GM21526 (cell line): ENCODE results near the gene CDSN.
"Not testable (repeated sequence)": the region's sequence is repeated elsewhere in the genome, so short reads cannot be mapped to it uniquely, and the experiment has no call there.

ENCODE experiments used
- ATAC-seq: cut with Tn5 transposase; IDR thresholded peaks from one replicate; pipeline ENCODE4 v1.9.1; 2021; ENCODE audit warnings: moderate library complexity; ENCODE audit not compliant: unreplicated experiment, low FRiP score

Gene CDSN, protein sequence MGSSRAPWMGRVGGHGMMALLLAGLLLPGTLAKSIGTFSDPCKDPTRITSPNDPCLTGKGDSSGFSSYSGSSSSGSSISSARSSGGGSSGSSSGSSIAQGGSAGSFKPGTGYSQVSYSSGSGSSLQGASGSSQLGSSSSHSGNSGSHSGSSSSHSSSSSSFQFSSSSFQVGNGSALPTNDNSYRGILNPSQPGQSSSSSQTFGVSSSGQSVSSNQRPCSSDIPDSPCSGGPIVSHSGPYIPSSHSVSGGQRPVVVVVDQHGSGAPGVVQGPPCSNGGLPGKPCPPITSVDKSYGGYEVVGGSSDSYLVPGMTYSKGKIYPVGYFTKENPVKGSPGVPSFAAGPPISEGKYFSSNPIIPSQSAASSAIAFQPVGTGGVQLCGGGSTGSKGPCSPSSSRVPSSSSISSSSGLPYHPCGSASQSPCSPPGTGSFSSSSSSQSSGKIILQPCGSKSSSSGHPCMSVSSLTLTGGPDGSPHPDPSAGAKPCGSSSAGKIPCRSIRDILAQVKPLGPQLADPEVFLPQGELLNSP

DNA sequence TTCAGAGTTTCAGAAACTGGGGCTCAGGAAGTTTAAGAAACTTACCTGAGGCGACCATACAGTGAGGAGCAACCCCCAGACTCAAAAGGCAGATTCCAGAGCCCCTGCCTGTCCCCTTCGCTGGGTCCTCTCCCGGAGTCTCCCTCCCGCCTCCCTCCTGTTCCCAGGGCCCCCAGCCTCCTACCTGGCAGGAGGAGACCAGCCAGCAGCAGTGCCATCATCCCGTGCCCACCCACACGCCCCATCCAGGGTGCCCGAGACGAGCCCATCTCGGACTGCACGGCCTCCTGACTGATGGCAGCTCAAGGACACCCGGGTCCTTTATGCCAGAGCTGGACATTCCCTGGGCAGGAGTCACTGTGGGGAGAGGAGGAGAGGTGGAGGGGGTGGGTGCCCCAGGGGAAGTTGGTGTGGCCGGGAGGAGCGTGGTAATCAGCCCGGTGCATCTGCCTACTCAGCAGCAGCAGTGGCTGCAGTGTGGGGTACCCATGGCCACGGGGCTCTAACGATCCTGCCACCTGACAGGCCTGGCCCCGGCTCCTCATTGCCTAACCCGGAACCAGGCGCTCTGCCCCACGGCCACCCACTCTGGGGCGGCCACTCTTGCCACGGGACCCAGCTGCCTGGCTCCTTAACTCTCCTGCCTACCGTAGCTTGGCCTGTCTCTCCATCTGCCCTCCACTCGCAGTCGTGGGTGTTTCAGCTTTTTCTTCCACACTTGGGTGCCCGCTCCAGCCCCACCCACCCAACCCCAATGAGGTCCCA is at the start of gene CDSN:
TSS of gene CDSN (minus strand) at position 296 of the 765 bp plus-strand sequence. CDS start at position 269, 27 bp downstream.
- ATAC-seq, result no peak

DNA sequence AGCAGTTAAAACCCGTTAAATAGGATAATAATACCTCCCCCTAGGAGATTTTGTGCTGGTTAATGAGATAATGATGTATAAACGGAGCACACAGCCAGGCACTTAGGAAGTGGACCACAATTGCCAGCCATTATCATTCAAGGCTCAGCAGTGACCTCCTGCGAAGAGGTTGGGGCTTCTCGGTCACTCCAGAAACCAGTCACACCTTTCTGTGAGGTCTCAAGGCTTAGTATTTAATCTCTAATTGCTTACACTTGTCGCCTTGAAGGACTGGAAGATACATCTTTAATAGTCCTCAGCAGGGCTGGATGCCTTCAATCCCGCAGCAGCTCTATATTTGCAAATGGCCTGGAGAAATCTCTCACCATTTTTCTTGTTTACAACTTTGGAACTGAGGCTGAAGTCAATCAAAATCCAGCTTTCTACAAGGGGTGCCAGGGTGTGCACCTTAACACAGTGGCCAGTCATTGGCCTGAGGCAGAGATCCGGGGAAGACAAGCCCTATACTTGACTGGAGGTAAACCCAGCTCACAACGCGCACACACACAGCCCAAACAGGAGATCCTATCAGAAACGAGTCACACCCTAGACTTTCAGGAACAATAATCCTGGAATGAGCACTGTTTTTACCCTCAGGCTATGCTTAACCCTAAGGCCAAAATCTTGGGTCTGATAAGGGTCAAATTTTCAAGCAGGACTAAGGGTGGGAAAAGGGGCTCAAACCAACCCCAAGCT is 49.0 kb upstream of the CDSN start:
- no peak for ATAC-seq

DNA sequence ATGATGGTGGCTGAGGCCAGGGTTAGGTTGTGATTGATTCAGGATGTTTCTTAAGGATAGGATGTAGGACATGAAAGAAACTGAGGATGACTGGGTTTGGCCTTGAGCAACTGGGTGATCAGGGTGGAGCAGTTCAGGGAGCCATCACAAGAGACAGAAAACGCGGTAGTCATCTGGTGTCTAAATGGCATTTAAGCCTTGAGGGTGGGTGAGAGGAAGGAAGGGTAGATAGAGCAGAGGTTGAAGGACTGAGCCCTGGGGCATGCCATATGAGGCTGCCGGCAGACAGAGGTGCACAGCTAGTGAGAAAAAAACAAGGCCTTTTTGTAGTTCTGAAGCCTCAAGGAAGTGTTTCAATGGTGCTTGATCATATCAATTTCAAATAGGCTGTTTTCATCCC is 48.4 kb upstream of the CDSN start:
- no peak for ATAC-seq

DNA sequence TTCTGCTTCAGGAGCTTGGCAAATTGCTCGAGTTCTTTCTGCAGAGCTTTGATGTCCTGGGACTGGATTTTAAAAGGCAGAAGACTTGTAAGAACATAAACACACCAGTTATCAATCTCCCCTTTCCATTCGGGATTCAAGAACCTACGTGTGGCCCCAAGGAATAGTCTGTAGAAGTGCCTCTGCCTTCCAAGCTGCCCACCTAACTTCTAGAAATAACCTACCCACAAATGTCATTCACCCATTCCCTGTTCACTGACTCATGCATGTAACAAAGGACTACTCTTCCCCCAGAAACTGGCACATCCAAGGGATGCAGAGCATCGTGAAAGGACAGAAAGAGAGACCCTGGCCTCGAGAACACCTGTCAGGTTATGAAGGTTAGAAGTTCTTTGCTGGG is 45.7 kb upstream of the CDSN start:
- ATAC-seq, result no peak

DNA sequence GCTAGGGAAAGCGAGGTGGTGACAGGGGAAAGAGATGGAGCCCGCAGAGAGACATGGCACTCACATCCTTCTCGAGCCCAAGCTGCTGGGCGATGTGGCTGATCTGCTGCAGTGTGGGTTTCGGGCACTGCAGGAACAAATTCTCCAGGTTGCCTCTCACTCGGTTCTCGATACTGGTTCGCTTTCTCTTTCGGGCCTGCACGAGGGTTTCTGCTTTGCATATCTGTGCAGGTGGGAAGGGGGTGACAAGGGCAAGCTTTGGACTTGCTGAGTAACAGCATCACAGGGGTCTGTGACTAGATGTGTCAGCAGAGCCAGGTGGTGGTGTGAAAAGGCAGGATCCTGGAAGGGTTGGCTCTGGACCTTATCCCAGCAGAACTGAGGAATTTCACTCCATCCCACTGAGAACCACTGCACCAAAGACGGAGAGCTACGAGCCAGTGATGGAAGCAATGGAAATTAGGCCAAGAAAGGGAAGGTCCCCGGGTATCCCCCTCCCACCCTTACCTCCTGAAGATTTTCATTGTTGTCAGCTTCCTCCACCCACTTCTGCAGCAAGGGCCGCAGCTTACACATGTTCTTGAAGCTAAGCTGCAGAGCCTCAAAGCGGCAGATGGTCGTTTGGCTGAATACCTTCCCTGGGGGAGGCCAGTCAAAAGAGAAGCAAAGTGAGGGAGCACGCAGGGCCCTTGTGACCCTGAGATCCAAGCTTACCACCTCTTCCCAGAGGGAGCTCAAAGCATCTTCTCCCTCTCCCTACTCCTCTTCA is 45.0 kb upstream of the CDSN start:
- peak; percentile 64 for ATAC-seq

DNA sequence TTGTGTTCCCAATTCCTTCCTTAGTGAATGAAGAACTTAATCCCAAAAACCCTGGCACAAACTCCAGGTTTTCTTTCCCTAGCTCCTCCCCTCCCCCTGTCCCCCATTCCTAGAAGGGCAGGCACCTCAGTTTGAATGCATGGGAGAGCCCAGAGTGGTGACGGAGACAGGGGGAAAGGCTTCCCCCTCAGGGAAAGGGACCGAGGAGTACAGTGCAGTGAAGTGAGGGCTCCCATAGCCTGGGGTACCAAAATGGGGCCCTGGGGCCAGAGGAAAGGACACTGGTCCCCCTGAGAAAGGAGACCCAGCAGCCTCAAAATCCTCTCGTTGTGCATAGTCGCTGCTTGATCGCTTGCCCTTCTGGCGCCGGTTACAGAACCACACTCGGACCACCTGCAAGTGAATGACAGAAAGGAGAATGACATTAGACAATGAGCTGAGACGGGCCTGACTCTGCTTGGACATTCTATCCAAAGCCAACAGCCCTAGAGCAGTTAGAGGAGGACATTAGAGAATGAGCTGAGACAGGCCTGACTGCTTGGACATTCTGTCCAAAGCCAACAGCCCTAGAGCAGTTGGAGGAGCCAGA is 44.3 kb upstream of the CDSN start:
- not testable (repeated sequence) for ATAC-seq

DNA sequence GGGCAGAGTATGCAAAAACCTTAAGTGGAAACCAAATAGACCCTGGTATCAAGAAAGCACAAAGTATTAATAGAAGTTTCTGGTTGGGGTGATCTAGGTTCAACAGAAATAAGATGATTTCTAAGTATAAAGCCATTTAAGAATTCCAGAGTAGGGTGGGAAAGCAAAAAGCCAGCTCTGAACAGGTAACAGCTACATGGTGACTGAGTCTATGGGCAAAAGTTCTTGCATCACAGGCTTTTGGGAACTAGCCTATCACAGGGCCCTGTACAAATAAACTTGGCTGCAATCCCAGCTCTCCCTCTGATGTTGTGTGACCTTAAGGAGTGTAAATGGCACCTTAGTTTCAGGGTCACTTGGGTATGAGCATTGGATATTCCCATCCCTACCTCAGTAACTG is 43.7 kb upstream of the CDSN start:
- ATAC-seq, result no peak

DNA sequence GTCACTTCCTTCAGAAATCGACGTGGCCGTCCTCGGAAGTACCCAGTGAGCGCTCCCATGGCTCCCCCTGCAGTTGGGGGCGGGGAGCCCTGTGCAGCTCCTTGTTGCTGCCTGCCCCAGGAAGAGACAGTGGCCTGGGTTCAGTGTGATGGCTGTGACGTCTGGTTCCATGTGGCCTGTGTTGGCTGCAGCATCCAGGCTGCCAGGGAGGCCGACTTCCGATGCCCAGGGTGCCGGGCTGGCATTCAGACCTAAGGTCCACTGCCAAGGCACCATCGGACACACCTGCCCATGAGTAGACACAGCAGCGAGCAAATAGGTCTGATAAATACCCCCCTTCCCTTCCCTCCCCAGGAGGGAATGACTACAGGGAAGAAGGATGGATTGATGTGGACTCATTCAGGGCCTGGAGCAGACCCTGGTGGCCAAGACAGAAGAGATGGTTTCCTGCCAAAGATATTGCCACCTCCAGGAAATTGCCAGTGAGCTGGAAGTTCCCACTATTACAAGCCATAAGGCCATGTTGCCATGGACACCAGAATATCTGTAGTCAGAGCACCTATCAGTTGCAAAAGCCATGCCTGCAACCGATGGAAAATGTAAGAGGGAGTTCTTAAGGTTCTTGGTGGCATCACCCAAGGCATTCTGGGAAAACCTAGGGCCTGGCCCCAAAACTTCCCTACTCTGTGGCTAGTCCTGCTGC is 42.4 kb upstream of the CDSN start:
- ATAC-seq, result no peak

DNA sequence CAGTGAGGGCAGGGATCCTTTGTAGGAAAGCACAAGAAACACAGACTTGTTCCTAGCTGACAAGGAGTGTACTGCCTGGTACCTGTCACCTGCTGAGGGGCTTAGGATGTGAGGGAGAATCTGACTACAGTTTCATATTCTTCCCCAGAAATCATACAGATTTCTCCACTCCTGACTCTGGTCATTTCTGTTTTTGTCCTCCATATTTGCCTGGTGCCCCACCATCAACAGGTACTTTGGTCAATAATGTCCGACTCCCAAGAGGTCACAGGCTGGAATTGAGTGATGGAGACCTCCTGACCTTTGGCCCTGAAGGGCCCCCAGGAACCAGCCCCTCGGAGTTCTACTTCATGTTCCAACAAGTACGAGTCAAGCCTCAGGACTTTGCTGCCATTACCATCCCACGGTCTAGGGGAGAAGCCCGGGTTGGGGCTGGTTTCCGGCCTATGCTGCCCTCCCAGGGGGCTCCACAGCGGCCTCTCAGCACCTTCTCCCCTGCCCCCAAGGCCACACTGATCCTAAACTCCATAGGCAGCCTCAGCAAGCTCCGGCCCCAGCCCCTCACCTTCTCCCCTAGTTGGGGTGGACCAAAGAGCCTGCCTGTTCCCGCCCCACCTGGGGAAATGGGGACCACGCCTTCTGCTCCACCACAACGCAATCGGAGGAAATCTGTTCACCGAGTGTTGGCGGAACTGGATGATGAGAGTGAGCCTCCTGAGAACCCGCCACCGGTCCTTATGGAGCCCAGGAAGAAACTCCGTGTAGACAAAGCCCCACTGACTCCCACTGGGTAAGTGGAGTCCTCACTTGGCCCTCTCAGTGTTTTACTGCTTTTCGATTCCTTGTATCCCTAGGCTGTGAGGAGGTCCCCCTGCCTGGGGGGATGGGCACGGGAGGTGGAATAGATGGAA is 41.2 kb upstream of the CDSN start:
- no peak for ATAC-seq

DNA sequence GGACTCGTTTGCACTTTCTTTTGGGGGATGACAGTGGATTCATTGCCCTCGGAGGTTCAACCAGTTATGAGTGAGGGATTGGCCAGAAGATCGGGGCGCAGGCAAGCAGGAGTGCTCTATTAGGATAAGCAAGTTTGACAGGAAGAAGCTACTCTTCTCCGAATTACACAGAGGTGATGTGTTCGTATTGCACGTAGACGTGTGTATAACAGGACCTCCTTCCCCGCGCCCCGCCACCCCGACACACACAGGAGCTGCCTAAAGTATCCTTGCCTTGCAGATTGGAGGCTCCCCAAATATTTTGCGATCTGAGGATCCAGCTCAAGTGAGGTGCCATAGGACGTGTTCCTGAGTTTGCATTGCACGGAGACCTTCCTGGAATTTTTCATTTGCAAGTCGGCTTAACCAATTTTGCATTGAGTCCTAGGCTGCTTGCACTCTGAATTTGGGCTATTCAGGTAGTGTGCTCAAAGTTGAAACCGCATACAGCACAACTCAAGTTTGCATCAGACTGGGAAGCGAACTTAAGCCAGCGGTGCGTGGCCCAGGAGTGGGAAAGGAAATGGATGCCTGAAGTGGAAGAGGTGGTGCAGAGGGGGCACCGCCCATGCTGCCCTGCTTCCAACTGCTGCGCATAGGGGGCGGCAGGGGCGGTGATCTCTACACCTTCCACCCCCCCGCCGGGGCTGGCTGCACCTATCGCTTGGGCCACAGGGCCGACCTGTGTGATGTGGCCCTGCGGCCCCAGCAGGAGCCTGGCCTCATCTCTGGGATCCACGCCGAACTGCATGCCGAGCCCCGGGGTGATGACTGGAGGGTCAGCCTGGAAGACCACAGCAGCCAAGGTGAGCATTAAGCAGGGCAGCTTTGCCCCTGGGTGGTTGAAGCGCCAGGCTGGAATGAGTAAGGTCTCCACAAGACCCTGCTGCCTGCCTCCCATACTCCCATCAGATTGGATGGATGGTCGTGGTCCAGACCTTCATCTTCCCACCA is 38.9 kb upstream of the CDSN start:
- peak; percentile 2 for ATAC-seq

DNA sequence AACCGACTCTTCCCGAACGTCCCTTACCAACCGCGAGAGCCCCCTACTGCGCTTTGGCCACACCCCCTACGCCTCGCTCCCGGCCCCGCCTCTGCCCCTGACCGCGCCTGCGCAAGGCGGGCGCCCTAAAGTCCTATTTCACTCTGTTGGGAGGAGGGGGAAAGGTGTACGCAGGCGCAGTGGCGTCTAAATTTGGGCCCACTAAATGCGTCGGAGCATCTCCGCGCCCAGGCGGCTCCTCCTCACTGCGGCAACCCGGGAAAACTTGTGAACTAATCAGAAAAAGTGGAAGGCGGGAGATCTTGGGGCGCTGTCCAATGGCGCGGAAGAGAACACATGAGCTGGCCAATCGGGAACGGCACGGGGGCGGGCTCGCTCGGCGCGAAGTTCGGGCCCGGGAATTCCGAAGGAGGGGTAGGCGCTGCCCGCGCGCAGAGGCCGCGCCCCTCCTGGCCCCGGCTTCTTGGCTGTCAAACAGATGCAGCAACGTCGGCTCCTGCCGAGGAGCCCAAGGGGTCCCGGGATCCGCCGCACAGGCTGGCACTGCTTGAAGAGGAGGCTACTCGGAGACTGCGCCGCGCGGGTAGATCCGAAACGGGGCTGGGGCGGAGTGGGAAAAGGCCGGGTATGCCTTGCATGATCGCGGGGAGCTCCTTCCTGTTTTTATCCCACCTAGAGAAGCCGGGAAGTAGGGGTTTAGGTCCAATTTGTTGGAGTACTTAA is 38.1 kb upstream of the CDSN start, which contains the start of gene TCF19:
TSS of gene TCF19 (plus strand) at position 450 of the 723 bp plus-strand sequence. CDS start 881 bp downstream, outside the sequence.
- peak; percentile 57 for ATAC-seq

DNA sequence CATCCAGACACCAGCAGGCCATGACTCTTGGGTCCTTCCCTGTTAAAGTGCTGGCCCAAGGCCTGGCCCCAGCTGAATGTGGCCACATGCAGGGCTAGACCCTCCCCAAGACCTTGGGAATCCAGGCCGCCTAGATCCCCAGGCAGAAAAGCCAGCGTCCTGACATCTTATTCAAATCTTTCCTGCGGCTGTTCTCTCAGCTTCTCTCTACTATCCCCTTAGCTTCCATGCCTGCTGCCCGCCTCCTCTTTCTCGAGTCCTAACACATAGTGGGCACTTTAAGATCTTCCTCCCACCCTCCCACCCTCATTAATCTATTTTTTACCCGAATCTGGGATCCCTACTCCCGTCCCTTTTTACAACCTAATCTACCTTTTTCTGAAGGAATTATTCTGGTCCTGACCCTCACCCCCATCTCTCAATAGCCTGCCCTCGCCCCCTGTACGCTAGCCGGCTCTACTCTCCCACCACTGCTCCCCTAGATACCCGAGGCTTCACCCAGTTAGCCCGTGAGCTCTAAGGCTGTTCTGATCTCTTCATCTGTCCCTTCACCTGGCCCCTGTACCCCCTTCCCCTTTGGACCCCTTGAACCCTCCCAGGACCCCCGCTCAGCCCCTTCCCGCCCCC is 37.4 kb upstream of the CDSN start, which contains the start of gene CCHCR1:
TSS of gene CCHCR1 (minus strand) at position 290 of the 627 bp plus-strand sequence. CDS start at position 88, 202 bp downstream.
- peak; percentile 3 for ATAC-seq

DNA sequence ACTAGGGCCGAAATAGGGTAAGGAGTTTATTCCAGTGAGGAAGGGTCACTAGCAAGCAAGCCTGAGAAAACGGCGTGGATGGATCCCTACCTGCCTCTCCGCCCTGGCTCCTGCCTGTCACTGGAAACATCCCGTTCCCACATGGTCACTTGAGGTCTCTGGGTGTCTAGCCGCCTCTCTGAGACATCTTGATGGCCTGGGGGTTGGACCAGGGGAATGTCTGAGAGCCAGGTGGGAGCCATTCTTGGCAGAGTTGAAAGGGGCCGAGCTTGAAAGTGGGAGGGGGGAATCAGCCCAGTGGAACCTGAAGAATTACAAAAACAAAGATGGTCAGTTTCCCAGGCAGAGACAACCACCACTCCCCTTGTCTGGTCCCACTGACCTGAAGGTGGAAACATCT is 36.4 kb upstream of the CDSN start:
- no peak for ATAC-seq

DNA sequence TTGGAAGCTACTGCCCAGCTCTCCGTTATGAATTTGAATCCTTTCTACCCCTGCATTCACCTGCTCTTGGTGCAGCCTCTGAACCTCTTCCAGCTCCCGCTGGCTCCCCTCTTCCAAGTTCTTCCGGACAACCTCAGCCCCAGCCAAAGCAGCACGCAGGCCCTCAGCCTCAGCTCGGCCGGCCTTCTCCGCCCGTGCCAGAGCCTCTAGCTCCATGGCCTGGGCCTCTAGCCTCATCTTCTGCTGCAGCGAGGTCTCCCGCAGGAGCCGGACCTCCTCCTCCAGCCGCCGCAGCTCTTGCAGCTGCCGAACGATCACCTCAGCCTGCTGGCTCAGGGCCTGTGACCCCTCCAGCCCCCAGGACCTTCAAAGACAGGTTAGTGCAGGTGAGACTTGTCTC is 34.2 kb upstream of the CDSN start:
- no peak for ATAC-seq

DNA sequence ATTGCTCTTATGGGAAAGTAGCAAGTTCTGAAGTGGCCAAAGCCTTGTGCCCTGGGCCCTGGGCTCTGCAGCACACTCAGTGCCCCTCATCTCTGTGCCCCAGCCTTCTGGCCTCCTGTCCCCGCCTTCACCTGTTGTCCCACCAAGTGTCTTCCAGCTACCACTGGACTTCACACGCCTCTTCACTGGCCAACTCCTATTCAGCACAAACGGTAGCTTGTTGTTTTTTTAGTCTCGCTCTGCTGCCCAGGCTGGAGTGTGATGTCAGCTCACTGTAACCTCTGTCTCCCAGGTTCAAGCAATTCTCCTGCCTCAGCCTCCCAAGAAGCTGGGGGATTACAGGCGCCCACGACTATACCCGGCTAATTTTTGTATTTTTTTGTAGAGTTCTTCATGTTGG is 32.5 kb upstream of the CDSN start:
- ATAC-seq, result no peak
